Pons (tissue), 1 donor: Measurements from ENCODE around the gene ICOS.

Experiments used
- DNase-seq: peaks from one replicate; pipeline ENCODE4 v3.0.0-alpha.2; 2016; ENCODE audit warnings: low spot score

The ICOS gene

GRCh38 chr2:203936535-203936934 lies at the start of gene ICOS:
Gene ICOS (plus strand): TSS chr2:203936763. CDS start chr2:203936815, 52 bp downstream.
- no peak for DNase-seq

- DNase-seq = peak; percentile 96
Observed at GRCh38 chr2:203887677-203888076, 48.9 kb upstream of the ICOS start.

GRCh38 chr2:203889542-203889941 lies 47.0 kb upstream of the ICOS start:
- DNase-seq = no peak

- no peak for DNase-seq
Observed at GRCh38 chr2:203889944-203890343, 46.6 kb upstream of the ICOS start.

- no peak for DNase-seq
Observed at GRCh38 chr2:203890733-203891132, 45.8 kb upstream of the ICOS start.

GRCh38 chr2:203891474-203891873 lies 45.1 kb upstream of the ICOS start:
- DNase-seq = peak; percentile 66

- DNase-seq = no peak
Observed at GRCh38 chr2:203892207-203892606, 44.4 kb upstream of the ICOS start.

- DNase-seq = peak; percentile 96
Observed at GRCh38 chr2:203893401-203893800, 43.2 kb upstream of the ICOS start.

GRCh38 chr2:203893840-203894239 lies 42.7 kb upstream of the ICOS start:
- no peak for DNase-seq

- no peak for DNase-seq
Observed at GRCh38 chr2:203894262-203894661, 42.3 kb upstream of the ICOS start.

GRCh38 chr2:203897544-203897943 lies 39.0 kb upstream of the ICOS start:
- peak; percentile 73 for DNase-seq

- DNase-seq = no peak
Observed at GRCh38 chr2:203898657-203899056, 37.9 kb upstream of the ICOS start.

GRCh38 chr2:203900253-203900652 lies 36.3 kb upstream of the ICOS start:
- no peak for DNase-seq

- DNase-seq = no peak
Observed at GRCh38 chr2:203904022-203904421, 32.5 kb upstream of the ICOS start.

- DNase-seq = no peak
Observed at GRCh38 chr2:203905656-203906055, 30.9 kb upstream of the ICOS start.

GRCh38 chr2:203908066-203908796 lies 28.3 kb upstream of the ICOS start:
- DNase-seq = peak; percentile 65

- DNase-seq = no peak
Observed at GRCh38 chr2:203908797-203909185, 27.8 kb upstream of the ICOS start.

GRCh38 chr2:203909261-203909967 lies 27.1 kb upstream of the ICOS start:
- DNase-seq = peak; percentile 84

GRCh38 chr2:203909974-203910373 lies 26.6 kb upstream of the ICOS start:
- peak; percentile 38 for DNase-seq

GRCh38 chr2:203913947-203914346 lies 22.6 kb upstream of the ICOS start:
- no peak for DNase-seq

- DNase-seq = peak; percentile 20
Observed at GRCh38 chr2:203914546-203915182, 21.9 kb upstream of the ICOS start.

- no peak for DNase-seq
Observed at GRCh38 chr2:203915256-203915655, 21.3 kb upstream of the ICOS start.

GRCh38 chr2:203916756-203917155 lies 19.8 kb upstream of the ICOS start:
- DNase-seq = no peak
